GM12865 (cell line): ENCODE results near the gene ZNF513.
"Not testable (repeated sequence)": the region's sequence is repeated elsewhere in the genome, so short reads cannot be mapped to it uniquely, and the experiment has no call there.

Experiments used
- DNase-seq: peaks from one replicate; pipeline ENCODE4 v3.0.0; 2010; ENCODE audit warnings: low read depth
- H3K4me3 ChIP-seq: 2 replicates; pipeline ENCODE4 v1.5.1; 2011; ENCODE audit warnings: mild to moderate bottlenecking, low read depth, low read length, control low read depth
- CTCF ChIP-seq: IDR thresholded peaks from 2 replicates; pipeline ENCODE4 v1.5.1; 2011; ENCODE audit warnings: low read length, control low read depth, low read depth, inconsistent platforms; ENCODE audit not compliant: insufficient read depth; ENCODE audit errors: missing control alignments

The ZNF513 gene

GRCh38 chr2:27380626-27381545 is at the start of gene ZNF513:
Gene ZNF513 (minus strand): TSS chr2:27380734. CDS start chr2:27380526, 208 bp downstream.
- no peak for TF ChIP-seq CTCF

GRCh38 chr2:27428978-27429541 is 48.5 kb upstream of the ZNF513 start:
- no peak for TF ChIP-seq CTCF
- DNase-seq = peak; percentile 92
- H3K4me3 ChIP-seq = peak overlapping the region; percentile 93

More at GRCh38 chr2:27380626-27381545, at the start of gene ZNF513:
- DNase-seq = peak; percentile 94
- peak within 1 kb of the TSS; percentile 56 for H3K4me3 ChIP-seq

GRCh38 chr2:27428213-27428977 is 47.9 kb upstream of the ZNF513 start, which contains the start of gene NRBP1:
Gene NRBP1 (plus strand): TSS chr2:27428631. CDS start chr2:27433274, 4,643 bp downstream.
- DNase-seq = peak; percentile 92
- peak within 1 kb of the TSS; percentile 93 for H3K4me3 ChIP-seq
- TF ChIP-seq CTCF = no peak

- no peak for DNase-seq
- TF ChIP-seq CTCF = no peak
- H3K4me3 ChIP-seq = peak overlapping the region; percentile 93
Observed at GRCh38 chr2:27427863-27428212, 47.3 kb upstream of the ZNF513 start.

GRCh38 chr2:27425039-27425438 is 44.5 kb upstream of the ZNF513 start:
- not testable (repeated sequence) for DNase-seq, H3K4me3 ChIP-seq

GRCh38 chr2:27422958-27423357 is 42.4 kb upstream of the ZNF513 start:
- no peak overlapping the region for H3K4me3 ChIP-seq
- no peak for TF ChIP-seq CTCF
- DNase-seq = no peak
